Measurements from ENCODE around the gene CLPTM1. TPM values are rescaled to one million over a fixed set of nuclear protein-coding genes. Genes with fewer than 3 reads are reported as not detected.
"Not testable (repeated sequence)": the region's sequence is repeated elsewhere in the genome, so short reads cannot be mapped to it uniquely, and the experiment has no call there.

CLPTM1 gene
- total RNA-seq, 2 donors from 2014 or later = 76.7 to 78.4 TPM

DNA sequence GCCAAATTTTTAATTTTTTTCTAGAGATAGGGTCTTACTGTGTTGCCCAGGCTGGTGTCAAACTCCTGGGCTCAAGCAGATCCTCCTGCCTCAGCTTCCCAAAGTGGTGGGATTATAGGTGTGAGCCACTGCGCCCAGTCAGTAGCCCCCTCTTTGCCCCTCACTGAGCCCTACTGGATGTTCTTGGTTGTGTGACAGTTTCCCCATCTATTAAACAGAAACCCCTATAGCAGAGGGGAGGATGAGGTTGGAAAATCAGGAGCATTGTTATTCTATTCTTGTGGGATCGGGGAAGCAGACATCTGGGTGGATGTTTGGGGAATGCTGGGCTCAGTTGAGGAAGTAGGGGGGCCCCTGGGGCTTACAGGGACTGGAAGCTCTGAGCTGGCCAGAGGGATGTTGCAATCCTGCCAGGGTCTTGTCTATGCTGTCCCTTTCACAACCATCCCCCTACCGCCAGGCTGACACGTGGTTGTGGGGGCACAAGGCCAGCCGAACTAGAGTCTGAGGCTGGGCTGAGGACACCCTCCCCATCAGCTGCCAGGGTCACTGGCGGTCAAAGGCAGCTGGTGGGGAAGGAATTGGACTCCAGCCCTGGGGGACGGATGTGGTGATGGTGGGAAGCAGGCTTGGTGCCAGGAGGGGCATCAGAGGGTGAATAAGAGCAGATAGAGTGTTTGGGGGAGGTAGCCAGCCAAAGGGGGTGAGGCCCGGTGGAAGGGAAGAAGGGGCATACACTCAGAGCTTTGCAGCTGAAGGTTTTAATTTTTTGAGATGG lies 29.9 kb upstream of the CLPTM1 start:
- ATAC-seq (no peak), DNase-seq (no peak)
- H3K9me3 ChIP-seq (ENCODE audit: control insufficient read depth, low read length, poor library complexity, severe bottlenecking) = no peaks in the 10 kb centered on the region
- H3K36me3 Mint-ChIP-seq (ENCODE audit: low read depth) = no peaks in the 10 kb centered on the region
- peaks cover 5% of the 10 kb centered on the region for H3K4me1 Mint-ChIP-seq
- H3K27ac Mint-ChIP-seq = no peak overlapping the region
- H3K27me3 Mint-ChIP-seq = peaks cover 24% of the 10 kb centered on the region
- peak overlapping the region; percentile 66 for H3K4me3 Mint-ChIP-seq

DNA sequence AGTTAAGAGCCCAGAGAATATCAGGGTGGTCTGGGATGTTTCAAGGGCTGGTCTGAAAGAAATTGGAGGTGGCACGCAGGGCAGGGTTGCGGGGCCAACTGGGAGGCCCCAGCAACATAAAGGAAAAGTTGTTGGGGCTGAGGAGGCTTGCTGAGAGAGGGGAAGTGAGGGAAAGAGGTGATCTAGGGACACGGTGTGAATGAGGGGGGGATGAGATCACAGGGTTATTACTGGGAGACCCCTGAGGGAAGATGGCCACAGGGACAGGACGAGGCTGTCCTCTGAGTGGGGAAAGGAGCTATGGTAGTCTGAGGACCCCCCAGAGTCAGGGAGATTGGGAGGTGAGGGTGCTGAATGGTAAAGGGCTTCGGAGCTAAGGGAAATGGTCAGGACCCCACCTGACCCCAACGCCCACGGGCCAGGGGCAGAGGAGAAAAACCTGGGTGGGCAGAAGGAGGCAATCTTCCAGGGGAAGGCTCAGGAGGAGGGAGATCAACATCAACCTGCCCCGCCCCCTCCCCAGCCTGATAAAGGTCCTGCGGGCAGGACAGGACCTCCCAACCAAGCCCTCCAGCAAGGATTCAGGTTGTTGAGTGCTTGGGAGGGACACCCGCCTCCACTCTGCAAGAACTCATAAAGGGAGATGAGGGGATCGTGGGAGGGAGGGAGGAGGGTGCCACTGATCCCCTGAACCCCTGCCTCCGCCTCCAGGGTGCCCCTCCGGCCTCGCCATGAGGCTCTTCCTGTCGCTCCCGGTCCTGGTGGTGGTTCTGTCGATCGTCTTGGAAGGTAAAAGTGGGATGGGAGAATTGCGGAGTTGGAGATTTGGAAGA lies 28.7 kb upstream of the CLPTM1 start:
- not testable (repeated sequence) for ATAC-seq

DNA sequence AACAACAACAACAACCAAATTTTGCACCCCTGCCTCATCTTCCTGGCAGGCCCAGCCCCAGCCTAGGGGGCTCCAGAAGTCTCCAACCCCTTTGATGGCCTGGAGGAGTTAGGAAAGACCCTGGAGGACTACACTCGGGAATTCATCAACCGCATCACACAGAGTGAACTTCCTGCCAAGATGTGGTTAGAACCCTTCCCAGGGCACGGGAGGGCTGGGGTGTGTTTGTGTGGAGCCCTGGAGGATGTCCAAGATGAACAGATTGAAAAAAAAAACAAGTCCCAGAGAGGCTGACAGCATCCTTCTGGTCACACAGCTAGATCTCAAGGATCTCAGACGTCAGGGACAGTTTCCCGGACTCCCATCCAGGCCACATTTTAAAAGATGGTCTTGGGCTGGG lies 27.4 kb upstream of the CLPTM1 start:
- Mint-ChIP-seq H3K27ac (no peak overlapping the region), H3K36me3 (ENCODE audit: low read depth) (no peaks in the 10 kb centered on the region), H3K4me3 (no peak overlapping the region), H3K27me3 (peaks cover 24% of the 10 kb centered on the region), H3K4me1 (peaks cover 5% of the 10 kb centered on the region)
- DNase-seq = no peak
- ATAC-seq = no peak
- no peaks in the 10 kb centered on the region for H3K9me3 ChIP-seq (ENCODE audit: control insufficient read depth, low read length, poor library complexity, severe bottlenecking)

More for the DNA sequence above, 28.7 kb upstream of the CLPTM1 start:
- not testable (repeated sequence) for DNase-seq; H3K4me1 Mint-ChIP-seq; H3K36me3 Mint-ChIP-seq (ENCODE audit: low read depth); H3K9me3 ChIP-seq (ENCODE audit: control insufficient read depth, low read length, poor library complexity, severe bottlenecking)
- peak overlapping the region; percentile 58 for H3K4me3 Mint-ChIP-seq
- peaks cover 24% of the 10 kb centered on the region for H3K27me3 Mint-ChIP-seq
- H3K27ac Mint-ChIP-seq = peak overlapping the region; percentile 45

DNA sequence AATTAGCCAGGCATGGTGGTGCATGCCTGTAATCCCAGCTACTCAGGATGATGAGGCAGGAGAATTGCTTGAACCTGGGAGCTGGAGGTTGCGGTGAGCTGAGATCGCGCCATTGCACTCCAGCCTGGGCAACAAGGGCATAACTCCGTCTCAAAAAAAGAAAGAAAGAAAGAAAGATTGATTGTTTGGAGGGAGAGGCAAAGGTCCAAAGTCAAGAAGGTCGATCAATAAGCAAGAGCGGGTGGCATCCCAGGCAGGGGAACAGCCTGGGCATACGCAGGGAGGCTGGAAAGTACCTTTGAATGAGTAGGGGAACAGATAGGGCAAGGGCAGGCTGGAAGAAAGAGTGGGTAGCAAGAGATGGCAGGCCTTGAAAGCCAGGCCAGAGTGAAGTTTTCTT lies 25.1 kb upstream of the CLPTM1 start:
- DNase-seq = no peak
- no peaks in the 10 kb centered on the region for H3K36me3 Mint-ChIP-seq (ENCODE audit: low read depth)
- no peak overlapping the region for H3K27ac Mint-ChIP-seq

DNA sequence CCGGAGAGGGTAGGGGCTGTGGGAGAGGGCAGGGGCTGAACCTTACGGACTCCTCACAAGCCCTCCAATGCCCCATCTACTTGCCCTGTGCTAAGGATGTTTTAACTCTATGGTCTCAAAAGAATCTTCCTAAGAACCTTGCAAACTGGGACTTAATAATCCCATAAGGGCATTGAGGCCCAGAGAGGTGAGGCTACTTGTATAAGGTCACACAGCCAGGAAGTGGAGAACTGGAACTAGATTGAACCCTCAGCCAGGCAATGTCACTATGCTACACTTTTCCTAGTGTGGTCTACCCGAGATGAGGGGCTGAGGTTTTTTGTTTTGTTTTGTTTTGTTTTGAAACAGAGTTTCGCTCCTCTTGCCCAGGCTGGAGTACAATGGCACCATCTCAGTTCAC lies 23.6 kb upstream of the CLPTM1 start:
- Mint-ChIP-seq H3K4me3 (no peak overlapping the region), H3K27me3 (peaks cover 7% of the 10 kb centered on the region), H3K27ac (no peak overlapping the region), H3K4me1 (peaks cover 5% of the 10 kb centered on the region), H3K36me3 (ENCODE audit: low read depth) (no peaks in the 10 kb centered on the region)
- ATAC-seq (no peak), DNase-seq (no peak)
- no peaks in the 10 kb centered on the region for H3K9me3 ChIP-seq (ENCODE audit: control insufficient read depth, low read length, poor library complexity, severe bottlenecking)

More for the DNA sequence above, 25.1 kb upstream of the CLPTM1 start:
- ATAC-seq = no peak
- no peaks in the 10 kb centered on the region for H3K9me3 ChIP-seq (ENCODE audit: control insufficient read depth, low read length, poor library complexity, severe bottlenecking)
- H3K27me3 Mint-ChIP-seq = peaks cover 21% of the 10 kb centered on the region
- H3K4me1 Mint-ChIP-seq = peaks cover 5% of the 10 kb centered on the region
- H3K4me3 Mint-ChIP-seq = no peak overlapping the region

DNA sequence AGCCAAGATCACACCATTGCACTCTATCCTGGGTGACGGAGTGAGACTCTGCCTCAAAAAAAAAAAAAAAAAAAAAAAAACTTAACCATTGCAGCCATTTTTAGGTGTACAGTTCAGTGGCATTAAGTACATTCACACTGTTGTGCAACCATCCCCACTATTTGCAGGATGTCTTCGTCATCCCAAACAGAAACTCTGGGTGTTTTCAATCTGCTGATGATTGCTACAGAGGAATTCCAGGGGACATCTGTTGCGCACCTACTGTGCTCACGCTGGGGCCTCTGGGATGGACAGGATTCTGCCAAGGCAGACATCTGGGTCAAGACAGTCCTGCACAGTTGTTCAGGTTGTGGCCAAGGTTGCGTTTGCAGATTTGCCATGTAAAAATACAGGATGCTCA lies 15.5 kb upstream of the CLPTM1 start:
- peaks cover 2% of the 10 kb centered on the region for H3K36me3 Mint-ChIP-seq (ENCODE audit: low read depth)
- no peaks in the 10 kb centered on the region for H3K9me3 ChIP-seq (ENCODE audit: control insufficient read depth, low read length, poor library complexity, severe bottlenecking)
- H3K4me3 Mint-ChIP-seq = no peak overlapping the region
- H3K4me1 Mint-ChIP-seq = peaks cover 2% of the 10 kb centered on the region
- no peak for ATAC-seq
- DNase-seq = no peak
- no peak overlapping the region for H3K27ac Mint-ChIP-seq
- H3K27me3 Mint-ChIP-seq = peaks cover 12% of the 10 kb centered on the region

DNA sequence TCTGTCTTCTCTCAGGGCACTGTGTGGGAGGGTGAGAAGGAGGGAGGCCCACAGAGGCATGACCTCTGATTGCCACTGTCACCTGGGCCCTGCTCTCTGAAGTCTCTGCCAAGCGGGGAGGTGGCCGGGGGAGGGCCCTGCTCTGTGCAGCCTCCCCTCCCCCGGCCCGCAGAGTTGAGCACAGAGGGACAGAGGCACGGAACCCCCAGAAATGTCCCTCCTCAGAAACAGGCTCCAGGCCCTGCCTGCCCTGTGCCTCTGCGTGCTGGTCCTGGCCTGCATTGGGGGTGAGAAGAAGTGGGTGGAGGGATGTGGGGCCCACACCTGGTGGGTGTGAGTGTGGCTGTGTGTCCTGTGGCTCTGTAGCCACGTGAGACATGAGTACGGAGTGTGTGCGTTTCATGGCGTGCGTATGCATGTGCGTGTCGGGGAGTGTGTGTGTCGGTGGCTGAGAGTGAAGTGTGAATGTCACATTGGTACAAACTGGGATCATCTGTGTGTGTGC lies 13.1 kb upstream of the CLPTM1 start, which contains the start of gene APOC4:
TSS of gene APOC4 (plus strand) at position 171 of the 505 bp plus-strand sequence. CDS start at position 212, 41 bp downstream.
- H3K9me3 ChIP-seq (ENCODE audit: control insufficient read depth, low read length, poor library complexity, severe bottlenecking) = no peaks in the 10 kb centered on the region
- ATAC-seq (no peak), DNase-seq (no peak)
- no peak within 1 kb of the TSS for H3K27ac Mint-ChIP-seq
- H3K27me3 Mint-ChIP-seq = peaks cover 12% of the 10 kb centered on the region
- H3K4me3 Mint-ChIP-seq = peak within 1 kb of the TSS; percentile 41
- peaks cover 2% of the 10 kb centered on the region for H3K4me1 Mint-ChIP-seq
- H3K36me3 Mint-ChIP-seq (ENCODE audit: low read depth) = peaks cover 2% of the 10 kb centered on the region

DNA sequence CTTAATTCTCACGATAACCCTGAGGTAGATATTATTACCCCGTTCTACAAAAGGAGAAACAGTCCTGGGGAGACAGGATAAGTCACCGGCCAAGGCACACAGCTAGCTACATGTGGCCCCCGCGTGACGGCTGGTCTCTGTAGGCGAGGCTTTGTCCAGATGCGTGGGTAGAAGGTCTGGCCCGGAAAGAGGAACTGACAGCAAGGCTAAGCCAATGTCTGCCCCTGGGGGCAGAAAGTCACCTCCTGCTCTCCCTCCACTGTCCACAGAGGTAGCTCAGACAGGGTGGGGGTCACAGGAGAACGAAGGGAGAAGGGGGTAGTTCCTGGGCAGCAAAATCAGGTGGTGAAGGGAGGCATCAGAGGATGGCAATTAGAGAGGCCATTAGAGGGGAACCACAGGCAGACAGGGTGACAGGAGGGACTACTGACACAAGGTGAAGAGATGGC lies 11.4 kb upstream of the CLPTM1 start:
- H3K4me1 Mint-ChIP-seq = peaks cover 2% of the 10 kb centered on the region
- H3K4me3 Mint-ChIP-seq = no peak overlapping the region
- no peak overlapping the region for H3K27ac Mint-ChIP-seq
- DNase-seq (no peak), ATAC-seq (no peak)
- peaks cover 12% of the 10 kb centered on the region for H3K27me3 Mint-ChIP-seq
- H3K9me3 ChIP-seq (ENCODE audit: control insufficient read depth, low read length, poor library complexity, severe bottlenecking) = no peaks in the 10 kb centered on the region
- peaks cover 2% of the 10 kb centered on the region for H3K36me3 Mint-ChIP-seq (ENCODE audit: low read depth)

DNA sequence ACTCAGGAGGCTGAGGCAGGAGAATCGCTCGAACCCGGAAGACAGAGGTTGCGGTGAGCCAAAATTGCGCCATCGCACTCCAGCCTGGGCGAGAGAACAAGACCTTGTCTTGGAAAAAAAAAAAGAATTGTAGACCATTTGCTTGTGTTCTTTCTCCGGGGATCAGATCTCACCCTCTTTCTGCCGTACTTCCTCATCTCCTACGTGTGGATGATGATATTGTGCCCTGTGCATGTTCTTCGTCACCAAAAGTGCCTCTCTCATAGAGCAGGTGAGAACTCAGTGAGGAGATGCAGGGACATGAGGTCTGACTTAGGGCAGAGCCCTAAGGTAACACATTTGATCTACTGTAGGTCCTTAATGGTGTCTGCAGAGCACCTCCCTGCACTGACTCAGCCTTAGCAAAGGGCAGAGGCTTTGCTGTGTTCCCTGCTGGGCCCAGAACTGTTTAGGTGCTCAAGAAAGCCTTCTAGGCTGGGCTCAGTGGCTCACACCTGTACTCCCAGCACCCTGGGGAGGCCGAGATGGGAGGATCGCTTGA lies 8.1 kb upstream of the CLPTM1 start:
- Mint-ChIP-seq H3K27me3 (peaks cover 10% of the 10 kb centered on the region), H3K4me1 (peaks cover 5% of the 10 kb centered on the region), H3K4me3 (no peak overlapping the region), H3K36me3 (ENCODE audit: low read depth) (peaks cover 2% of the 10 kb centered on the region), H3K27ac (no peak overlapping the region)
- DNase-seq (no peak), ATAC-seq (no peak)
- H3K9me3 ChIP-seq (ENCODE audit: control insufficient read depth, low read length, poor library complexity, severe bottlenecking) = no peaks in the 10 kb centered on the region

DNA sequence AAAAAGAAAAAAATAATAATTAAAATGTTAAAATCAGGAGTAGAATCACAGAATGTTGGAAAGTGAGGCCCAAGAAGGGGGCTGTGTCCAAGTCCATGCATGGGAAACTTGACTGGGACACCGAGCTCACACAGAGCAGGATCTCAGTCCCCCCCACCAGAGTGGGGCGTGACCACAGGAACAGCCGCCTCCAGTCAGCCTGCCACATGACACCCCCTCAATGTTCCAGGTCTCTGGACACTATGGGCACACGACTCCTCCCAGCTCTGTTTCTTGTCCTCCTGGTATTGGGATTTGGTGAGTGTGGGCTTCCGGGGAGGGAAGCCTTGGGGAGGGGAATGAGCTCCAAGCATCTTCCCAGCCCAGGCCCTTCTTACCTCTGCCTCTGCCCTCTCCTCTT lies 6.9 kb upstream of the CLPTM1 start:
- peaks cover 6% of the 10 kb centered on the region for H3K27me3 Mint-ChIP-seq
- H3K4me3 Mint-ChIP-seq = no peak overlapping the region
- no peak for ATAC-seq
- DNase-seq = no peak
- H3K4me1 Mint-ChIP-seq = peaks cover 5% of the 10 kb centered on the region
- H3K36me3 Mint-ChIP-seq (ENCODE audit: low read depth) = peaks cover 2% of the 10 kb centered on the region
- no peaks in the 10 kb centered on the region for H3K9me3 ChIP-seq (ENCODE audit: control insufficient read depth, low read length, poor library complexity, severe bottlenecking)
- H3K27ac Mint-ChIP-seq = no peak overlapping the region

DNA sequence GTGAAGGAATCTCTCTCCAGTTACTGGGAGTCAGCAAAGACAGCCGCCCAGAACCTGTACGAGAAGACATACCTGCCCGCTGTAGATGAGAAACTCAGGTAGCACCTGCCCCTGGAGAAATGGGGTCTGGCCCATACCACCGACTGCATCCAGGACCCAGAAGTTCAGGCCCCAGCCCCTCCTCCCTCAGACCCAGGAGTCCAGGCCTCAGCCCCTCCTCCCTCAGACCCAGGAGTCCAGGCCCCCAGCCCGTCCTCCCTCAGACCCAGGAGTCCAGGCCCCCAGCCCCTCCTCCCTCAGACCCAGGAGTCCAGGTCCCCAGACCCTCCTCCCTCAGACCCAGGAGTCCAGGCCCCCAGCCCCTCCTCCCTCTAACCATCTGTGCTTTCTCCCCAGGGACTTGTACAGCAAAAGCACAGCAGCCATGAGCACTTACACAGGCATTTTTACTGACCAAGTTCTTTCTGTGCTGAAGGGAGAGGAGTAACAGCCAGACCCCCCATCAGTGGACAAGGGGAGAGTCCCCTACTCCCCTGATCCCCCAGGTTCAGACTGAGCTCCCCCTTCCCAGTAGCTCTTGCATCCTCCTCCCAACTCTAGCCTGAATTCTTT lies 6.3 kb upstream of the CLPTM1 start:
- no peaks in the 10 kb centered on the region for H3K9me3 ChIP-seq (ENCODE audit: control insufficient read depth, low read length, poor library complexity, severe bottlenecking)
- H3K4me1 Mint-ChIP-seq = peaks cover 7% of the 10 kb centered on the region
- H3K27ac Mint-ChIP-seq = peak overlapping the region; percentile 29
- peaks cover under 1% of the 10 kb centered on the region for H3K36me3 Mint-ChIP-seq (ENCODE audit: low read depth)
- no peak for ATAC-seq
- H3K27me3 Mint-ChIP-seq = peaks cover 3% of the 10 kb centered on the region
- H3K4me3 Mint-ChIP-seq = no peak overlapping the region
- no peak for DNase-seq

DNA sequence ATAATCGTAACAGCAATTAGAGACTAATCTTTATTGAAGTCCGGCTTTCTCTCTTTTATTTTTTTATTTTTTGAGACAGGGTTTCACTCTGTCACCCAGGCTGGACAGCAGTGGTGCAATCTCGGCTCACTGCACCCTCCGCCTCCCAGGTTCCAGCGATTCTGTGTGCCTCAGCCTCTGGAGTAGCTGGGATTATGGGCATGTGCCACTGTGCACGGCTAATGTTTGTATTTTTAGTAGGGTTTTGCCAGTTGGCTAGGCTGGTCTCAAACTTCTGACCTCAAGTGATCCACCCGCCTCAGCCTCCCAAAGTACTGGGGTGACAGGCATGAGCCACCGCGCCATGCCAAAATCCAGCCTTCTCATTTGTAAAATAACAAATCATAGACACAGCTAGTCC lies 5.6 kb upstream of the CLPTM1 start:
- DNase-seq = no peak
- no peaks in the 10 kb centered on the region for H3K9me3 ChIP-seq (ENCODE audit: control insufficient read depth, low read length, poor library complexity, severe bottlenecking)
- Mint-ChIP-seq H3K4me3 (no peak overlapping the region), H3K27ac (peak overlapping the region; percentile 29), H3K27me3 (no peaks in the 10 kb centered on the region), H3K4me1 (peaks cover 9% of the 10 kb centered on the region), H3K36me3 (ENCODE audit: low read depth) (peaks cover 2% of the 10 kb centered on the region)
- no peak for ATAC-seq

Data from T-helper 17 cell (primary cell).